Measurements from ENCODE around the gene SYNE3.
"Not testable (repeated sequence)": the region's sequence is repeated elsewhere in the genome, so short reads cannot be mapped to it uniquely, and the experiment has no call there.

The SYNE3 gene

DNA sequence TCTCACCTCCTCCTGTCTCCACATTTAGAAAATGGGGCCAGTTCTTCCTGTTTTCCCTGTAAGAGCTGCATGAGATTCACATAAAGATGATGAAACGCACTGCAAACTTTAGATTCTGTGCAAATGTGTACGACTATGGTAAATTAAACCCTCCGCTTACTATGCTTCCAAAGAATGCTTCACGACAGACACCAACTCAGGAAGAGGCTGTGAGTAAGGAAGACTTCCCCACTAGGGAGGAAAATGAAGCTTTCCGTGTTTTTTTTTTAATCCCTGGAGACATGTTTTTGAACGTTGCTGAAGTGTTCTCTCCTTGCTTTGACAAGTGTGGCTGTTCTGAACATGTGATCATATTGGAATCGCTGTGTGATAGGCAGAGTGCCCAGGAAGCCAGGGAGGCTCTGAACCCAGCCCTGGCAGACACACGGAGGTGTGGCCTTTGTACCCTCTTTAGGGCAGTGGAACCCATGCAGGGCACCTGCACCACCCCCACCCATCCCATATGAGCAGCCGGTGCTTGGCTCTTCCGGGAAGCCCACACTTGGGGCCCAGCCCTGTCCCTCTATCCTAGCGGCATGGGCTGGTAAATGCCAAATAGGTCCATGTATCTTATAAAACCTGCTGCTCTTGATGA is 7.5 kb upstream of the SYNE3 start:
- no peak for DNase-seq

DNA sequence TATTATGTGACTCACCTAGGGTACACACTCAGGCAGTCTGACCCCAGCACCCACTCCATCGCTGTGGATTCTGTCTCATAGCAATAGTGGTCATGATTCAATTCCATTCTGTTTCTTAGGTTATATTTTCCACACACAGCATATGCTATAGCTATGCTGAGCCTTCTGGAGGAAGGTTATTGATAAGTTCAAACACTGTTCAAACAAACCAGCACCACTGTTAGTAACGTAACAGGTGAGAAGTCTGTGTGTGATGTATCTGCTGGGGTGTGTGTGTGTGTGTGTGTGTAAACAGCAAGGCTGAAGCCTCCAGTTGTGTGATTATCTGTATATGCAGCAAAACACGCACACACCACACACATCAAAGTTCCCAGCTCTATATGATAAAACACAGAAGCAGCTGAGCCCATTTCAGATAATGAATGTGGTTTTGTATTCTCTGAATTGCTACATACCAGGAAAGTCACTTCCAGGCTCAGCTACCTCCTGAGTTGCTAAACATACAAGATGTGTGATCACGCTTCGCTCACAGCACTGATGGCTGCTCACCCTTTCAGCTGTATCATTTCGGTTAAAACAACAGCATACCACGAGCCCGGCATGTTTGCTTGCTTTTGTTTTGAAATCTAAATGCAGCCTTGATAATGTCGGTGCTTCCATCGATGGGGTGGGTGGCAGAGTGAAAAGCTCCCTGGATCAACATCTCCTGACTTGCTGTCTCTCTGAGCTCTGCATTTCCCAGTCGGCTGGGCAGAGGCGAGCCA is 6.8 kb upstream of the SYNE3 start:
- DNase-seq = no peak

DNA sequence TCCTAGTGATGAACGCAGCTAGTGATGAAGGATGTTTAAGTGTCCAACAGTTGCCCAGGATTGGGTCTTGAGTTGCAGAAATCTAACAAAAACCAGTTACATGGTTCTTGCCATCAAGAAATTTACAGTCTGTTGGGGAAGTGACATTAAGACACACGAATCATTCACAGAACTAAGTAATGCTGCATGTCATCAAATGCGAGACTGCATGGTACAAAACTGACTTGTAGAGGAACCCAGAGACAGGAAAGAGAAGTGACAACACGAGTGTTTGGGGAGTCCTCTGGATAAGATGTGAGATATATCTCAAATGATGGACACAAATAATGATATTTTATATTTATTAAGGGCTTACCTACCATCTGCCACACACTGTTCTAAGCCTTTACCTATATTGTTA is 6.1 kb upstream of the SYNE3 start:
- no peak for DNase-seq

DNA sequence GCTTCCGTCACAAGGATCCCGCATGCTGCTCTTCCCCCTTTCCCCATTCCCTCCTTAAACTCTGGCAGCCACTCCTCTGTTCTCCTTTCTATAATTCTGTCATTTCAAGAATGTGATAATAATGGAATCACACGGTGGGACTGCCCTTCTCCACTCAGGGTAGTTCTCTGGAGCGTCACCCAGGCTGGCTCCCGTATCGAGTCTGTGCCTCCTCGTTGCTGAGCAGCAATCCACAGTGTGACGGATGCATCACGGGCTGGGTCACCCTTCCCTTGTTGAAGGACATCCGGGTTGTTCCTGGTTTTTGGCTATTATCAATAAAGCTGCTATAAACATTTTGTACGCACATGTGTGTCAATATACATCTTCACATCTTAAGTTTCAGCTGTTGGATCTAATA is 5.7 kb upstream of the SYNE3 start:
- no peak for DNase-seq

DNA sequence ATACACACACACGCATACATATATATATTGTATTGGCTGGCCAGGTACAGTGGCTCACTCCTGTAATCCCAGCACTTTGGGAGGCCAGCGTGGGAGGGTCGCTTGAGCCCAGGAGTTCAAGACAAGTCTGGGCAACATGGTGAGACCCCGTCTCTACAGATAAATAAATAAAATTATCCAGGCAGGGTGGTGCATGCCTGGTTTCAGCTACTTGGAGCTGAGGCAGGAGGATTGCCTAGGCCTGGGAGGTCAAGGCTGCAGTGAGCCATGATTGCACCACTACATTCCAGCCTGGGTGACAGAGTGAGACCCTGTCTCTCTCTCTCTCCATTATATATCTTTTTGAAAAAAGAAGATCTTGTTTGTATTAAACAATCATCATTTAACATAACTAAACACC is 4.6 kb upstream of the SYNE3 start:
- DNase-seq = no peak

DNA sequence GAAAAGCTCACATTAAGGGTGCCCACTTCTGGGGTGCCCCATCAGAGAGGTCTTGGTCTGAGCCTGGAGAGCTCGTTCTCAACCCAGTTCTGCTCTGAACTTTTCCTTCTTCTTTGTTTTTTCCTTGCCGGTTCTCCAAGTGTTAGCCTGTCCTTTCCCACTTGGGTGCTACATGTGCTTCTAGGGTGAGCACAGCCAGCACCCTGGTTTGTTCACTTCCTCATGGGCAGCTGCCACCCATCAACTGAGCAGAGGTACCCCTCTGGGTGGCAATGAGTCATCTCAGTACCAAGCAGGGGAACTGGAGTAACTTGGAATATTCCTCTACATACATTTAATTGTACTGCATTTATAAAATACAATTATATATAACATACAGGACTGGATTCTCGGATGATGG is 3.9 kb upstream of the SYNE3 start:
- DNase-seq = no peak

DNA sequence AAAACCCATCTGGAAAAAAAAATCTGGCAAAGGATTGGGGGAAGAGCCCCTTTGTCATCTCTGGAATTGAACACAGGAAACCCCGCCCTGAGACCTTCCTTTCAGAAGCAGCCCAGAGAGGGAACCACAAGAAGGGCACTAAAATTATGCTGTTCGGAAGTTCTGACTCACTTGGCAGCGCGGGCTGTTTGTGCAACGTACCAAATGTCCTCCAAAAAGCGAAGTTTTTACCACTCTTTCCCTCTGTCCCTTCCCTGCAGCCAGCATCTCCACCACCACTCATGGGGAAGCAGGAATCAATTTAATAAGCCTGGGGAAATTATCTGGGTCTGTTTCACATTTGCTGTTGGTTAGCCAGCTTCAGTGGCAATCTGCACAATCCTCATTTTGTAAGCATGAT is 3.2 kb upstream of the SYNE3 start:
- DNase-seq = no peak

DNA sequence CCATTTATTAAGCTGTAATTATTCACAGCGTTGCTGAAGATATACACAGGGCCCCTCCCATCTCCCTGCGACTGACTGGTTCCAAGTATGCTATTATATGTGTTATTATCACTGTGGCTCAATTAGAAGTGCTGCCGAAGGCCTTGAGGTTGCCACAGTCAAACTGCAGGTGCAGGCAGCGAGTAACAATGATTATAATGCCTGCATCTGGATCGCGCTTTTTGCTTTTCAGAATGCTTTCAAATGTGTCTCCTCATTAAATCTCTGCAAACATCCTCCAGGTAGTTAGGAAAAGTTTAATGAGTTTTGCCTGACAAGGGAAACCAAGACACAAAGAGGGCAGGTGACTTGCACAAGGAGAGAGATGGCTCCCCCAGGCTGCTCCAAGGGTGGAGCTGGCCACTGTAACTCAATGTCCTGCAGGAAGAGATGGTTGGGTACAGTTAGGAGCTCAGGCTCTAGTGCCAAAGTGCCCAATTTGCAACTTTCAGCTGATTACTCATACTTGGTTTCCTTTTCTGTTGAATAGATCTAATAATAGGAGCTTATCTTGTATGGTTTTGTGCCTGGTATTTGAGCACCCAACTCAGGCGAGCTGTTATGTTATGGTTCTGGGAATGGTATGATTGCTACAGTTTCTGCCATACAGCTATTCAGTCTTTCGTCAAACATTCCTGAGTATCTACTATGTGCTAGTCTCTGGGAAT is 1.7 kb upstream of the SYNE3 start:
- DNase-seq = no peak

DNA sequence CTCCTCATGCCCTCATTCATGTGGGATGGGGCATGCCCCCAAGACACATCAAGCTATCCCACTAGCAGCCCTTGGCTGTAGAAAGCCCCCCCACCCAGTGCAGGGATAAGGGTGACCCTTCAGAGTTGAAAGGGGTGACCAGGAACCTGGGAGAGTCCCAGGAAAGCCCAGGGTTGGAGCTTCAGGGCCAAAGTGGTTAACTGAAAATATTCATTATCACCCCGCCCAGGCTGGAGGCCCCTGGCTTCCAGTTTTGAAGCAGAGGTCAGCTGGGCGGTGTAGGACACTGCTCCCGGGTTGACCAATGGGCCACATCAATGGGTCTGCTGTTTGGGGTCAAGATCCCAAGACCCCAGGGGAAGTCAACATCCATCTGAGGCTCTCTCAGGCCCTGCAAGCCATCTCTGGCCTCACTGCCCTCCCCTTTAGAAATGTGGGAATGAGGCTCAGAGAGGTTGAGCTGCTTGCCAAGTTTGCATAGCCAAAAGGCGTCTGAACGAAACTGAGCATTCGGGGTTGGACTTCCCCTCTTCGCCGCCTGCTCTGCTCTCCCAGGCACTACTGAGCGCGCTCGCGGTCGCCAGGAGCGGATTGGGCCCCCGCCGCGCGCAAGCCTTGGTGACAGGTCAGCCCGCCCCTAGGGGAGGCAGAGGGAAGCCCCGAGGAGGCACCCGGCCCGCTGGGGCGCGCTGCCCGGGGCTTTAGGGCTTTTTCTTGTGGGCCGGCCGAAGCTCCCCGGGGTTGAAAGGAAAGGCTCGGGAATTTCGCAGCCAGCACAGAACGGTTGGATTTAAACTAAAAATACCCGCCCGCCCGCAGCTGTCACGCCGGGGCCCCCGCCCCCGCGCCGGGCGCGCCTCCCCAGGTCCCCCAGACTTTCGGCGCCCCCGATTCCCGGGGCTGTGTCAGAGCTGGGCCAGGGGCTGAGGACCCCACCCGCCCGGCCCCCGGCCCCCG is 576 bp downstream of the SYNE3 start:
- peak; percentile 75 for DNase-seq

DNA sequence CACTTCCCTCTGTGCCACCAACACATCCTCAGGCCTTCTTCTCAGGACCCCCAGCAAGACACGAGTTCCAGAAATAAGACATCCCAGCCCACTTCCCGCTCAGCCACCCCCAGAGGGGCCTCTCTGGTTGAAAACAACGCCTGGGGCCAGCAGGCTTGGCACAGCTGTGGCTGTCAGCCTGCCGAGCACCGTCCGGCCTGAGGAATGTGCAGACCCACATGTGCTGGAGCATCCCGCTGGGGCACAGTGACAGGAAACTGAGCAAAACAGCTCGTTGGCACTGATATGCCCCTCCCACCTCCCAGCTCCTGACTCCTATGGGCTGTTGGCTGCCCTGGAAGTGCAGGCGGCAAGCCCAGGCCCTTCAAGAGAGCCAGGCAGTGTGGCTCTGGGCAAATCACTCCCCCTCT is 1.4 kb downstream of the SYNE3 start:
- peak; percentile 85 for DNase-seq

DNA sequence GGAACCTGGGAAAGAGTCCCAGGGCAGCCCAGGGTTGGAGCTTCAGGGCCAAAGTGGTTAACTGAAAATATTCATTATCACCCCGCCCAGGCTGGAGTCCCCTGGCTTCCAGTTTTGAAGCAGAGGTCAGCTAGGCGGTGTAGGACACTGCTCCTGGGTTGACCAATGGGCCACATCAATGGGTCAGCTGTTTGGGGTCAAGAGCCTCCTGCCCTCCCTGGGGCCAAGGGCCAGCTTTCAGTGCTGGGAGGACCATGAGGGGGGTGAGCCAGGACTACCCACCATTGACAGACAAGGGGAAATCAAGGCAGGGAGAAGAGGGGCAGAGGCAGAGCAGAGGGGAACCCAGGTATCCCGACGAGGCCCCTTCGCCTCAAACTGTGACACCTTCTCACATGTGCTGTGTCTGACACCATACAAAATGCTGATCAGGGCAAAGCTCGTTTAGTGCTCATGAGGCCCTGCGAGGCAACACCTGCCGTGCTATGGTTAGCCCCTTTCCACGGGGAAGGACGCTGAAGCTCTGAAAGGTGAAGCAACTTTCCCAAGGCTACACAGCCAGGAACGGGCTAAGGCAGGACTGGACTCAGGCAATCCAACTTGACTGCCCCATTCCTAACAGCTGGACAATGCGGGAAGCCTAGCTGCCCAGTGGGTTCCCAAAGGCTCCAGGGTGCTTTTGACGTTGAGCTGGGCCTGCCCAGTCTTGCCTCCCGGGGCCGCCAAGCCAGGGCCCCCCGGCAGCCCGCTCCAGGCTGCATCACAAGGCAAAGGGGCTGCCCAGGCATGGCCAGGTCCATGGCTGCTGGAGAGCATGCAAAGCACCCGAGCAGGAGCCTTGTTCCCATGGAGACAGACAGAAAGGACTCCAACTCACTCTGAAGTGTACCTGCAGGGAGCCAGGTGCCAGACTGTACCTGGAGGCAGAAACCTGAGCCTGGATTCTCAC is 2.0 kb downstream of the SYNE3 start:
- DNase-seq = no peak

DNA sequence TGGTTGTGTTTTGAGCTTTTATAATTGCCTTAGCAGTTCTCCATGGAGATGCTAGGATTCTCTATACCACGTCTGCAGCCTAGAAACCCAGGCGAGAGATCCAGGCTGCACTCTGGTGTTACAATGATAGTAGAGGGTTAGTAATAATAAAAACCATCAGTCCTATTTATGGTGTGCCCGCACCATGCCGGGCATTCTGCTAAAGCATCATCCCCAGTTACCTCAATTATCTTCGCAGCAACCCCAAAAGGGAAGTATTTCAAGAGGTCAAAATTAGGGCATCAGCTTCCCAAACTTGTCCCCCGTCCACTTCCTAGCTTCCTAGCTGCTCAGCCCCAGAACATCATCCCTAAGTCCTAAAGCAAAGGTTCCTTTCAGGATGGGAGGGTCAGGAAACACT is 3.2 kb downstream of the SYNE3 start:
- DNase-seq = no peak

DNA sequence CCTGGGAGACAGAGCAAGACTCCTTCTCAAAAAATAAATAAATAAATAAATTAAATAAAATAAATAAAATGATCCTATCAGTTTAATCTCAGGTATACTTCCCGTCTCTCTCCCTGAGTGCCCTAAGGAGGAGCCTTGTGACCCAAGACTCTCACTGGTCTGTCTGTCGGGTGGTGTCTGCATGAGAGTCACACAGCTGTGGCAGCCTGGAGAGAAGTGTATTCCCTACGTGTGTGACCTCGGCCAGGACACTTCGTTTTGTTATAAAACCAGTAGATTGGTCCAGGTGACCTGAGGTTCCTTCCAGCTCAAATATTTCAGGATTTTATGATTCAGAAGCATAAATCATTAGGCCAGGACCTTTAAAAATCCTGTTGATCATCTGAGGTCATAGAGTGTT is 4.8 kb downstream of the SYNE3 start:
- no peak for DNase-seq

DNA sequence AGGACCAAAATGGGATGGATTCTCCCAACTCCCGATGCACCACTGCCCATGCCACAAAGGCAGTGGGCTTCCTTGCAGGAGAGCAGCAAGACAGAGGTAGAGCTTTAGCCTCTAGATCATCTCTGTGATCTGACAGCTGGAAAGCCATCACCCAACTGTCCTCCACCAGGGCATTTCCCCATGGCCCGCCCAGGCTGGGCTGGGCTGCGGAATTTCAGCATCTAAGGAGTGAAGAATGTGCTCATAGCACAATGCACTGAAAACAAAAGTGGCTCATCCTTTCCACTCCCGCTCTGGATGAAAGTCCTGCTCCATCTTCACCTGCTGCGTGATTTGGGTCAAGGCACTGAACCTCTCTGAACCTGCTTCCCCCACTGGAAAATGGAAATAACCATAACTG is 5.6 kb downstream of the SYNE3 start:
- no peak for DNase-seq

DNA sequence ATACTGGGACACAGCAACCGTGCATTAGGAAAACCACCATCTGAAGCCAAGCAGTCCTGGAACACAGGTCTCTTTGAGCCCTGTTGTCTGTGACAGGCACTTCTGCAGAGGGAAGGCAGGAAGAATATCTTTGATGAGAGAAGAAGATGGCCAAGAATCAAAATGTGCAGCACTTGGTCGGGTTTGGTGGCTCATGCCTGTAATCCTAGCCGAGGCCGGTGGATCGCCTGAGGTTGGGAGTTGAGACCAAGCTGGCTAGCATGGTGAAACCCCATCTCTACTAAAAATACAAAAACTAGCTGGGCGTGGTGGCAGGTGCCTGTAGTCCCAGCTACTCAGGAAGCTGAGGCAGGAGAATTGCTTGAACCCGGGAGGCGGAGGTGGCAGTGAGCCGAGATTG is 6.1 kb downstream of the SYNE3 start:
- DNase-seq = not testable (repeated sequence)

DNA sequence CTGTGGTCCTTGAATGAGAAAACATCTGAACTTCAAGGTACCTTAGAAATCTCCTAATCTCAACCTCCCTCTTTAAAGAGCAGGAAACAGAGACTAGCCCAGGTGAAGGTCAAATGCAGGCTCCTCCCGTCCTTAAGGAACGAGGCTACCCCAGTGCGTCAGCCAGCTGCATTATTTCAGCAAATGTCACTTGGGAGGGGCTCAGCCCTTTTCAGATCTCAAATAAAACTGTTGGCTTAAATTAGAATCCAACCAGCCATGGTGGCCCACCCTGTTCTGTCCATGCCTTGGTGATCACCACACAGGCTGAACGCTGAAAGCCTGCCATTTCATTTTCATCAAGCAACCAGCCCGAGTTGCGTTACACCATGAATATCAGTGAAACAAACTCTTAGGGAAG is 7.0 kb downstream of the SYNE3 start:
- no peak for DNase-seq

DNA sequence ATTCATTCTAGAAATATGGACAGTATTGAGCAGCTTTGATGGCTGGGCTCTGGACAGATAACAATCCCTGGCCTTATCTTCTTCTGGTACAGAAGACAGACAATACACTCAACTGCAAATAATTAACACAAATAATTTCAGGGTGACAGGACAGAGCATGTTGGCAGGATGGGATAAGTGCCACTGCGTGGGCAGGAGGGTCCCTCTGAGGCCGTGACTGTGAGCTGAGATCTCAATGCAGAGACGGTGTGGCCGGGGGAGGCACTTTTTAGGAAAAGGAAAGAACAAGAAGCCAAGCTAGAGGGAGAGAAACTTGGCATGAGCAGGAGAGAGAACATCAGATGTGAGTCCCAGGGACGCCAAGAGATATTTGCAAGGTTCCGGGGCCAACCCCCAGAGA is 8.1 kb downstream of the SYNE3 start:
- DNase-seq = no peak

DNA sequence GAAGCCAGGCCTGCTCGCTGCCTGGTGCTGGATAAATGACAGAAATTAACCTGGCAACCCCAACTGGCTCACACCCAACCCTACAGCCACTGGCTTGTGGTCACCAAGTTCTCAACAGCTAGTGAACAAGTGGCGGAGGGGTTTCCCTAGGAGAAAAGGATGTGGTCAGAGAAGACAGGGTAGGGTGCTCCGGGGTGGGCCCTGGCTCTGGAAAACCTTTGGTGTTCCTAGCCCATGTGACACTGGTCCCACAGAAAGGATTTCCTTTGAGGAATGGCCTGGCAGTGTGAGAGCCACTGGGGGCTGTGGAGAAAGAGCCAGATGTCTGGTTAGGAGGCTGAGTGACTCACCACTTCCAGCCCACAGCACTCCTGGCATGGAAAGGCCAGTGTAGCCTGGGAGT is 8.7 kb downstream of the SYNE3 start:
- DNase-seq = no peak

DNA sequence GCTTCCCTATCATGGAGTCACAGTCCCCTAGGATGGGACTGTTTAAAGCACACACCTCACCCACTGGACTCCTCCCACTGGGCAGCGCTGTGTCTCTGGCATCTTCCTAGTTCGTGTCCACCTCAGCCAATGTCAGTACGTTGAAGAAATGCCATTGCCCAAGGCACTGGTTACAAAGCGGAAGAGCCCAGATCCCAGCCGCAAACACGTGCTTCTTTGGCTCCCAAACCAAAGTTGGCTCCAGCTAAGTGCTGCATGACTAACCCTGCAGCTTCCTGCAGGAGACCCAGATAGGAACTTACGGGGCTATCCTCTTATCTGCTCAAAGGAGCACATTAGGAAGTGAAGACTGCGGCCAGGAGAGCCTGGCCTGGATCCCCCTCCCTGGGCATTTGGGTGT is 9.3 kb downstream of the SYNE3 start:
- DNase-seq = no peak

DNA sequence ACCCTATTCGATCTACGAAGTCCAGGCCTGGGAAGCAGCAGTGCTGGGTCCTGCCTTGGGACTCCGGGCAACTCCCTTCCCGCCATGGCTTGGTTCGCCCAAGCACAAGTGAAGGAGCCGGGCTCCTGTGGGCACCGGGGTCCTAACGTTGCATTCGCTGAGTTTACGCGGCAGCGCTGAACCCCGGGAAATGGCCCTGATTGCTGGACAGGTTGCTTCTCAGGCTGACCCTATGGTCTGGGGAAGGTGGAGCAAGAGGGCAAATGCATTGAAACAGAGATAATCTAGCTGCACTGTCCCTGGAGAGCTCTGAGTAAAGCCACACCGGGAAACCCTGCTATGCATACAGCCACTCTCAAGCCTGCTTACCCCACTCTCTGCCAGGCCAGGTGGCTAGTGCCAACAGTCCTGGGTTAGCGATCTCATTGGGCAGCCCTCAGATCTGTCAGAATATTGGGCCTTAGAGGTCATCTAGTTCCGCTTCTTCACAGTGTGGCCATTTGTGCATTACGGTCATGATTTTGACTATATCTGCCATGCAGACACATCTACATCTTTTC is 11.3 kb downstream of the SYNE3 start:
- no peak for DNase-seq

All from retina (tissue), 1 donor.